Testis (tissue), 2 donors: Measurements from ENCODE around the gene PPP1R26.

Source experiments
- CTCF ChIP-seq, 3 experiments: fragments of 450-650 bp in 2 of 3; fragments of 200-600 bp in 1 of 3; sonication (generic) in 1 of 3; IDR thresholded peaks; one replicate each; pipeline ENCODE4 v1.5.1; 2016 to 2019; ENCODE audit warnings: antibody characterized with exemption in 3 of 3, mild to moderate bottlenecking in 2 of 3, moderate library complexity in 1 of 3
- POLR2A ChIP-seq: fragments of 450-650 bp; IDR thresholded peaks from one replicate; pipeline ENCODE4 v1.6.1; 2017; ENCODE audit warnings: antibody characterized with exemption, mild to moderate bottlenecking, moderate library complexity

- TF ChIP-seq CTCF (IDR thresholded peaks at IDR 0.05) = no peak
- TF ChIP-seq POLR2A = no peak
Measured at GRCh38 chr9:135533674-135534073, 54.1 kb downstream of the PPP1R26 start.
